HG03159 (cell line): Measurements from ENCODE around the gene XBP1.
"Not testable (repeated sequence)": the region's sequence is repeated elsewhere in the genome, so short reads cannot be mapped to it uniquely, and the experiment has no call there.

Experiments
- ATAC-seq: cut with Tn5 transposase; IDR thresholded peaks from one replicate; pipeline ENCODE4 v1.9.1; 2021; ENCODE audit warnings: mild to moderate bottlenecking, moderate library complexity; ENCODE audit not compliant: unreplicated experiment

The XBP1 gene

DNA sequence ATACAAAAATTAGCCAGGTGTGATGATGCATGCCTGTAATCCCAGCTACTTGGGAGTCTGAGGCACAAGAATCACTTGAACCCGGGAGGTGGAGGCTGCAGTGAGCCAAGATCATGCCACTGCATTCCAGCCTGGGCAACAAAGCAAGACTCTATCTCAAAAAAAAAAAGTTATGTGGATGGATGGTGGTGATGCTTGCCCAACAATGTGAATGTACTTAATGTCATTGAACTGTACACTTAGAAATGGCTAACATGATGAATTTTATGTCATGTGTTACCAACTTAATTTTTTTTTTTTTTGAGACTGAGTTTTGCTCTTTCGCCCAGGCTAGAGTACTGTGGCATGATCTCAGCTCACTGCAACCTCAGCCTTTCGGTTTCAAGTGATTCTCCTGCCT is 45.9 kb downstream of the XBP1 start:
- ATAC-seq: not testable (repeated sequence)

DNA sequence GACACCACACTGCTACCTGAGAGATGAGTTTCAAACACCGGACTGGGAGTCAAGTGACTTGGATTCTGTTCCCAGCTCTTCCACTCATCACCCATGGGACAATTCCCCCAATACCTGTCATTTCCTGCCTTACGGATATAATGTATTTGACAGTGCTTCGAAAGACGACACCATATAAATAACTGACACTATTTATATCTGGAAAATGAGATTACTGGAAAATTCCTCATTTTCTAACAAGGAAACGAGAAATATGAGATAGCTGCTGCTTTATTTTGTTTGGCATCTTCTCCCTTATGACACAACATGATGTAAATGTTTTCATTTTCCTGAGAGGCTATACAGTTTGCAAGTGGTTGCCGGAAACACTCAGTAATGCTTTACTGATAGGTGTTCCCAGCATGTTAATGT is 49.9 kb downstream of the XBP1 start:
- ATAC-seq: no peak
